Mucosa of stomach (tissue), 1 donor: ENCODE measurements around the gene CNOT3.
A peak's percentile ranks its signal among the peaks of the same experiment; 100 is the strongest.
"Not testable (repeated sequence)": the region's sequence is repeated elsewhere in the genome, so short reads cannot be mapped to it uniquely, and the experiment has no call there.

Experiments
- H3K27me3 ChIP-seq: one replicate; pipeline ENCODE4 v1.7.0; 2013; ENCODE audit warnings: mild to moderate bottlenecking, low read length; ENCODE audit not compliant: control insufficient read depth, insufficient read depth
- H3K36me3 ChIP-seq: one replicate; pipeline ENCODE4 v1.7.0; 2013; ENCODE audit warnings: low read length; ENCODE audit not compliant: control insufficient read depth, insufficient read depth
- H3K4me1 ChIP-seq: one replicate; pipeline ENCODE4 v1.7.0; 2013; ENCODE audit warnings: mild to moderate bottlenecking, low read length; ENCODE audit not compliant: control insufficient read depth, insufficient read depth
- H3K4me3 ChIP-seq: one replicate; pipeline ENCODE4 v1.7.0; 2013; ENCODE audit warnings: low read length
- H3K9ac ChIP-seq: one replicate; pipeline ENCODE4 v1.7.0; 2013; ENCODE audit warnings: mild to moderate bottlenecking, low read length, moderate library complexity
- H3K9me3 ChIP-seq: one replicate; pipeline ENCODE4 v1.7.0; 2013; ENCODE audit warnings: mild to moderate bottlenecking, low read length, moderate library complexity; ENCODE audit not compliant: control insufficient read depth
- donor health status: Pancreatic carcinoma.

CNOT3 gene

GRCh38 chr19:54169149-54169740 lies 31.7 kb downstream of the CNOT3 start:
- Histone ChIP-seq H3K27me3 (no peaks in the 10 kb centered on the region), H3K4me3 (no peak overlapping the region), H3K9me3 (no peaks in the 10 kb centered on the region), H3K4me1 (peaks cover 20% of the 10 kb centered on the region), H3K9ac (no peak overlapping the region), H3K36me3 (no peaks in the 10 kb centered on the region)

- peaks cover 10% of the 10 kb centered on the region for H3K4me1 ChIP-seq
- H3K36me3 ChIP-seq, H3K4me3 ChIP-seq, H3K27me3 ChIP-seq, H3K9me3 ChIP-seq: not testable (repeated sequence)
- peak overlapping the region; percentile 85 for H3K9ac ChIP-seq
Measured at GRCh38 chr19:54171736-54172431, 34.3 kb downstream of the CNOT3 start.

GRCh38 chr19:54172471-54173358 lies 35.2 kb downstream of the CNOT3 start, which contains the start of gene TMC4:
TMC4 (minus strand) TSS chr19:54173160; CDS start chr19:54173117, 43 bp downstream.
- peak within 1 kb of the TSS; percentile 39 for H3K4me3 ChIP-seq
- H3K27me3 ChIP-seq = no peaks in the 10 kb centered on the region
- peaks cover 10% of the 10 kb centered on the region for H3K4me1 ChIP-seq
- H3K36me3 ChIP-seq = no peaks in the 10 kb centered on the region
- H3K9me3 ChIP-seq = no peaks in the 10 kb centered on the region
- peak within 1 kb of the TSS; percentile 85 for H3K9ac ChIP-seq

DNA sequence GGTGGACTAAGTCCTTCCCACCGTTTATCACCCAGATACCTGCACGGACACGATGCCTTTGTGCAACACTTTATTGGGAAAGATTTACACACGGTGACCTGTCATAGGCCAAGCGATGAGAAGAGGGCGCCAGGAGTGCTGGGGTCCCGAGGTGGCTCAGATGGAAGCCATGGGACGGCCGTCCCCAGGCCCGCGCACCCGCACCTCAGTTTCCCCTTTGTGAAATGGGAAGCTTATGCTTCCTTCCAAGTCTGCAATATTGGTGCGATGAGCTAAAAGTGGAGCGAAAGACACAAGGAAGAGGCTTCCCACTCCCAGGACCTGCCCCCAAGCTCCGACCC lies 35.8 kb downstream of the CNOT3 start:
- no peaks in the 10 kb centered on the region for H3K9me3 ChIP-seq
- H3K27me3 ChIP-seq = no peaks in the 10 kb centered on the region
- no peaks in the 10 kb centered on the region for H3K36me3 ChIP-seq
- H3K9ac ChIP-seq = peak overlapping the region; percentile 45
- no peak overlapping the region for H3K4me3 ChIP-seq
- peaks cover 7% of the 10 kb centered on the region for H3K4me1 ChIP-seq

GRCh38 chr19:54173951-54174834 lies 36.6 kb downstream of the CNOT3 start:
- Histone ChIP-seq H3K9ac (no peak overlapping the region), H3K4me1 (peaks cover 6% of the 10 kb centered on the region), H3K36me3 (no peaks in the 10 kb centered on the region), H3K4me3 (no peak overlapping the region), H3K27me3 (no peaks in the 10 kb centered on the region), H3K9me3 (no peaks in the 10 kb centered on the region)

DNA sequence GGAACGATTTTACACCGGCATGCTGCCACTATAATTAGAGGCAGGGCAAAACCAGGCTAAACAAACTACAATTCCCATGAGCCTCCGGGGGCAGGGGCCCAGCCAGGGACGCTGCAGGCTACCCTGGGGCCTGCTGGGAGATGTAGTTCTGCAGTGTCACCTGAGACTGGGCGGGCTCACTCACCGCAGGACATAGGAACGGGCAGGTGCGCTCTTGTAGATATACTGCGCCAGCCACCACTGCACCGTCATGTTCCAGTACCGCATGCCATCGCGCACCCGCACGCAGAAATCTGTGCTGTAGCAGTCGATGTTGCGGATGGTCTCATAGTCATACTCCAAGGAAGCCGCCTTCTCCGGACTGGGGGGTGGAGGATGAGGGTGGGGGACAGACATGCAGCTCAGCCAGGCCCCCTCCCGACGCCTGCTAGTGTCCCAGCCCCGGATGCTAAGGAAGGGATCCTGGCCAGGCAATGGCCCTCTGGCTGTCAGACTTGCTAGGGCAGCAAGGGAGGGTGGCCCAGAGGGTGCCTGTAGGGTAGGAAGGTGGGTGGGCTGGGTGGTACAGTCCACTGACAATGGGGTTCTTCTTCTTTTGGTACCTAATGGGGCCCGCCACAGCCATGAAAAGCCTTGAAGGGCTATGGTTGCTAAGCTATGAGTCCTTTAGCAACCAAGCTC lies 41.2 kb downstream of the CNOT3 start:
- no peak overlapping the region for H3K4me3 ChIP-seq
- no peaks in the 10 kb centered on the region for H3K36me3 ChIP-seq
- H3K4me1 ChIP-seq = peaks cover 11% of the 10 kb centered on the region
- H3K27me3 ChIP-seq = no peaks in the 10 kb centered on the region
- H3K9ac ChIP-seq = no peak overlapping the region
- H3K9me3 ChIP-seq = no peaks in the 10 kb centered on the region

DNA sequence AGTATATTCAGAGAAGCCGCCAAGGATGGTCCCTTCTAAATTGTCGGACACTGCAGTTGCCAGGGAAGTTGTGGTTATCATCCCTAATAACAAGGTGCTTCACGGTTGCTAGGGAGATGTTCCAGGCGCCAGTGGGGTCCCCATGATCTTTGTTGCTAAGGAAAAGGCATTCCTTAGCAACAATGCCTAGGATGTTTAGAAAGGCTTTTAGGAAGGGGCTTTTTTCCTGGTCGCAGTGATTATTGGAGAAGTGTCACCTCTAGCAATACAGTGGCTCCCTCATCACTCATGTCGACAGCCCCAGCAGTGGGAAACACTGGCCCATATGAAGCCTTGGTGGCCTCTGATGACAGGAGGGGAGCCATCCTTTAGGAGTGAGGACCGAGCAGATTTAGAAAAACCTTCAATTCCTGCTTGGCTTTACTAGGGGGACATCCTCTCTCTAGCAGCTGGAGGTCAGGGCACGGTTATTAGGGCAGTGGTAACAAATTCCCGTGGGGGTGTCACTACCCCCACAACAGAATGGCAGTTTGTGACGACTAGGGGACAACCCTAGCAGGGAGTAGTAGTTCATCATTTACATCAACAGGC lies 41.8 kb downstream of the CNOT3 start:
- H3K9ac ChIP-seq = no peak overlapping the region
- H3K36me3 ChIP-seq = no peaks in the 10 kb centered on the region
- H3K4me3 ChIP-seq = no peak overlapping the region
- peaks cover 11% of the 10 kb centered on the region for H3K4me1 ChIP-seq
- H3K9me3 ChIP-seq = no peaks in the 10 kb centered on the region
- no peaks in the 10 kb centered on the region for H3K27me3 ChIP-seq

DNA sequence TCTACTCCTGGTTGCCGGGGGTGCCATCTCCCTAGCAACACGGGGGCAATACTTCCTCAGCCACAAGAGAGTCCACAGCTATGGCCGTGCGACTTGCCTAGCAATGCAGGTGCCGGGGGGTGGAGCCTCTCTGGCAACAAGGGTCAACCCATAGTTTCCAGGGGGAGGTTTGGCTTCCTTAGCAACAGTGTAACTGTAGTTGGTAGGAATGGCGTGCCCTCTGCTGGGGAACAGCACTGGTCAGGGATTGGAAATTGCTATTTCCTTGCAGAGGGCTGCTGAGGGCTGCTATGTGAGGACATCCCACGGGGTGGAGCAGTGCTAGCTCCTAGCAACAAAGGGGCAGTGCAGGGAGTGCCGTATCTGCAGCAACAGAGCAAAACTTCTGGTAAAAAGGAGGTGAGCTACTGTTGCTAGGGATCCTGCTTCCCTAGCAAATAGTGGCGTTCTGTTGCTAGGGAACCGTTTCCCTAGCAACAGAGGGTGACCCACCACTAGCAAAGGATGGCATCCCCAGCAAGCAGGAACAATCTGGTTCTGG lies 42.4 kb downstream of the CNOT3 start:
- Histone ChIP-seq H3K4me3 (no peak overlapping the region), H3K4me1 (peaks cover 11% of the 10 kb centered on the region)

DNA sequence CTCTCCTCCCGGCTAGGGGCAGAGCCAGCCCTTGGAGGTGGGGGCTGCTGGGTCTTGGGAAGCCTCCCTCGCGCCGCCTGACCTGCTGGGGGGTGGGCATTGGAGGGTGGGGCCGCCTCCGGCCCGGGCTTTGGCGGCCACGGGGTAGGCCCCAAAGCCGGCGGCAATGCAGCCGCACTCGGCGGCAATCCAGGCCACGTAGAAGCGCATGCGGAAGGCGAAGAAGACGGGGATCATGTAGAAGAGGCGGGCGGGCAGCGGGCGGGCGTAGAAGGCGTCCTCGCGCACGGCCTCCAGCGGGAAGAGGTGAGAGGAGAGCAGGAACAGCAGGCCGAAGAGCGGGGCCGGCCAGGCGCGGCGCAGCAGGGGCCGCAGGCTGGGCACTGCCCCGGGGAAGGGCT lies 43.1 kb downstream of the CNOT3 start:
- Histone ChIP-seq H3K4me3 (no peak overlapping the region), H3K36me3 (no peaks in the 10 kb centered on the region), H3K9ac (no peak overlapping the region)

More for the DNA sequence above, 42.4 kb downstream of the CNOT3 start:
- H3K36me3 ChIP-seq = no peaks in the 10 kb centered on the region
- H3K27me3 ChIP-seq = no peaks in the 10 kb centered on the region
- H3K9me3 ChIP-seq = no peaks in the 10 kb centered on the region
- no peak overlapping the region for H3K9ac ChIP-seq

GRCh38 chr19:54181894-54182293 lies 44.3 kb downstream of the CNOT3 start:
- not testable (repeated sequence) for H3K4me3 ChIP-seq, H3K9ac ChIP-seq, H3K36me3 ChIP-seq, H3K27me3 ChIP-seq, H3K9me3 ChIP-seq
- peaks cover 16% of the 10 kb centered on the region for H3K4me1 ChIP-seq

More for the DNA sequence above, 43.1 kb downstream of the CNOT3 start:
- Histone ChIP-seq H3K4me1 (peaks cover 11% of the 10 kb centered on the region), H3K27me3 (no peaks in the 10 kb centered on the region), H3K9me3 (no peaks in the 10 kb centered on the region)

DNA sequence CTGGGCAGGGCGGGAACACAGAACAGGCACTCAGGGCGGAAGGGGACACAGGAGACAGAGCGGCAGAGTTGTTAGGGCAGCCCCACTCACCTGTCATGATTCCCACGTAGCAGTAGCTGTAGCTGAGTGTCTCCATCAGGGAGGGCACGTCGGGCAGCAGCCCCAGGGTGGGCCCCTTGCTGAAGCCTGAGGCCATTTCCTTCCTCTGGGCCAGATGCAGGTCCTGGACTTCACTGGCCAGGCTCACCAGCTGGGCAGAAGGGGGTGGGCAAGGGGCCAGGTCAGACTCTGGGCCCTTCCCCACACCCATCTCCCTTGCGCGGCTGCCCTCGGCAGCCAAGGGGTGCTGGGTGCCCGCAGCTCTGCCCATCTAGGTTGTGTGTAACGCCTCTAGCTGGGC lies 45.9 kb downstream of the CNOT3 start:
- Histone ChIP-seq H3K4me1 (peaks cover 29% of the 10 kb centered on the region), H3K36me3 (no peaks in the 10 kb centered on the region), H3K27me3 (no peaks in the 10 kb centered on the region), H3K9me3 (no peaks in the 10 kb centered on the region), H3K4me3 (no peak overlapping the region), H3K9ac (no peak overlapping the region)
